ENCODE data around the gene SCYGR4. TPM values are rescaled to one million over a fixed set of nuclear protein-coding genes. Genes with fewer than 3 reads are reported as not detected.
"Not testable (repeated sequence)": the region's sequence is repeated elsewhere in the genome, so short reads cannot be mapped to it uniquely, and the experiment has no call there.

SCYGR4 gene
- total RNA-seq, 2 experiments from 2014 or later: not detected

DNA sequence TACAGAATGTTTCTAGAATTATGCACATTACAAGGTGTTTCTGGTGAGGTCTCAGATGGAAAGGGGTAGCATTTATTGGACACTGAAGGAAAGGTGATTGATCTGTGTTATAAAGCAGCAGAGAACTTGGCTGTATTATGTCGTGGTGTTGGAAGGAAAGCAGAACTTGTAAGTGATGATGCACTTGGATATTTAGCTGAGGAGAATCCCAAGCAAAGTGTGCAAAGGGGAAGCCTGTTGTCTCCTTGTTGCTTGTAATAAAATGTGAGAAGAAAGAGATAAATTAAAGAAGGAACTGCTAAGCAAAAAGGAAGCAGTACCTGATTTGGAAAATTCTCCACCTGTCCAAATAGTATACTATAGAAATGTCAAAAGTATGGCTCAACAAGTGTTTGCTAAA is 37.1 kb downstream of the SCYGR4 start:
- Mint-ChIP-seq H3K9me3 (ENCODE audit: insufficient read depth) (no peaks in the 10 kb centered on the region), H3K4me1 (ENCODE audit: low read depth) (no peaks in the 10 kb centered on the region), H3K27ac (no peak overlapping the region), H3K4me3 (no peak overlapping the region), H3K36me3 (ENCODE audit: low read depth) (no peaks in the 10 kb centered on the region), H3K27me3 (ENCODE audit: low read depth) (peaks cover 13% of the 10 kb centered on the region)
- ATAC-seq (no peak), DNase-seq (no peak)
- POLR2A ChIA-PET: no interaction called here
- CTCF ChIA-PET: interaction anchor here (1.5 kb wide), 1 partner anchor 16 kb away, joined by 3 read pairs; no protein-coding TSS in a partner anchor

DNA sequence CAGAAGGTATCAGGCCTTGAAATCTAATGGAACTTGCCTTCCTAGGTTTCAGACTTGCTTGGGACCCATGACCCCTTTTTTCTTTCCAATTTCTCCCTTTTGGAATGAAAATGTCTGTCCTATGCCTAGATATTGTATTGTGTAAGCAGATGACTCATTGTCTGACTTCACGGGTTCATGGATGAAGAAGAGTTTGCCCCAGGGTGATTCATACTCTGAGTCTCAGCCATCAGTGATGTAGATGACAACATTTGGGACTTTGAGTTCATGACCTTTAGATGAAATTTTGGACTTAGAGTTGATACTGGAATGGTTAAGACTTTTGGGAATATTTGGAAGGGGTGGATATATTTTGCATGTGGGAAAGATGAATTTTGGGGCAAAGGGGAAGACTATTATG is 38.2 kb downstream of the SCYGR4 start:
- Mint-ChIP-seq H3K36me3 (ENCODE audit: low read depth) (no peaks in the 10 kb centered on the region), H3K27me3 (ENCODE audit: low read depth) (peaks cover 13% of the 10 kb centered on the region), H3K4me3 (no peak overlapping the region), H3K9me3 (ENCODE audit: insufficient read depth) (no peaks in the 10 kb centered on the region), H3K4me1 (ENCODE audit: low read depth) (no peaks in the 10 kb centered on the region), H3K27ac (no peak overlapping the region)
- CTCF ChIA-PET: interaction anchor here (1.5 kb wide), 1 partner anchor 17 kb away, joined by 3 read pairs; no protein-coding TSS in a partner anchor
- no peak for ATAC-seq
- POLR2A ChIA-PET: no interaction called here
- DNase-seq: no peak

DNA sequence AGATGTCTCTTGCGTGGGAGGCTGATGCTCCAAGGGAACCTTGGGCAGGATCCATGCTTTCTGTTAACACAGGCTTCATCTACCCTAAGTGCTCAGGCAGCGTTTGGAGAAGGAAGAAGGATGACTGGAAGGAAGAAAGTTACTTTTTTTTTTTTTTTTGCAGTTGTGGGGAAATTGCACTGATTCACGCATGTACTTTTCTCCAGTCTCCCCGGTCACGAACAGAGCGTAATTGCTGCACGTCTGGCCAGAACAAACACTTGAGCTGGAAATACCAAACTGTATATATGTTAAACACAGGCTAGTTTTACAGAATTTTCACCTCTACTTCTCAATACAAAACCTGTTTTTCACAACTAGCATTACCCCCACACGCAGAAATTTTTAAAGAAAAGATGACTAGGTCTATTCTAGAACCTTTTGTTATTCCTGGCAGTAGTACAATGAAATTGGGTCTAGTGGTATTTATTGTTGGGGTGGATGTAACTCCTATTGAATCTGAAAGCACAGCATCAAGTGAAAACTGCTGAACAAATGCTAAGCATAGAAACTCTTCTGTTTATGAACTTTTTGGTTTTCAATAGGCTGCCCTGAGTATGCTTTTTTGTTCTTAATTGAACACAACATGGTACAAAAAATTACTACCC is 40.0 kb downstream of the SCYGR4 start:
- no peak for DNase-seq
- CTCF ChIA-PET: interaction anchor here (0.6 to 3.4 kb wide), 15 partner anchors 8 to 309 kb away, joined by 3 to 46 read pairs (median 5); no protein-coding TSS in a partner anchor
- H3K27ac Mint-ChIP-seq: no peak overlapping the region

DNA sequence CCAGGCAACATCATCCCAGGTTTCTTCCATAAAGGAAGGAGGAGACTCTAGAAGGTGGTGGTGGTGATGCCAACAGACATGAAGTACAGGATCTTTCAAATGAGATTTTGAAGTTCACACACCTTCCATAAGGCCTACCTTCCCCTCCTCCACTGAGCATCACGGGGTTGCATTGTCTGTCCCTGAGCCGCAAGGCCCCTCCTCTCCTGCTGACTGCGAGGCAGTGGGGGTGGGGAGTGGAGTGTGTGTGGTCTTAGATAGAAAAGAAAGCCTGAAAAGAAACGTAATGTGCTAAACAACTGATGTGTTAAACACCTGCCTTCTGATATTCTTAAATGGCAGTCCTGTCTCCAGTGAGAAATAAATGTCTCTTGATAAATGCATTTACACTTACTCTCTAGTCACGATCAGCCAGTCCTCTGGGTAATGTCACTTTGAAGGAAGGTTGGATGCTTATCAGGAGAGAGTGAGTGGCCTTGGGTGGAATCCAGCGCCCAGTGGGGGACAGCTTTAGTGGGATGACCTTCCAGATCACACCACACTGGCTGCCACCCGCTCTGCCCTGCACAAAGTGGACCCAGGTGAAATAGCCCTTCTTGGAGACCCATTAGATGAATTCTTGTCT is 43.8 kb downstream of the SCYGR4 start:
- no peak overlapping the region for H3K4me3 Mint-ChIP-seq
- H3K36me3 Mint-ChIP-seq (ENCODE audit: low read depth): no peaks in the 10 kb centered on the region
- no peak for DNase-seq
- H3K9me3 Mint-ChIP-seq (ENCODE audit: insufficient read depth): no peaks in the 10 kb centered on the region
- H3K4me1 Mint-ChIP-seq (ENCODE audit: low read depth): no peaks in the 10 kb centered on the region
- ChIA-PET CTCF (interaction anchor here (3.4 kb wide), 1 partner anchor 105 kb away, joined by 46 read pairs; no protein-coding TSS in a partner anchor), POLR2A (no interaction called here)
- no peak overlapping the region for H3K27ac Mint-ChIP-seq
- no peak for ATAC-seq
- H3K27me3 Mint-ChIP-seq (ENCODE audit: low read depth): no peaks in the 10 kb centered on the region

More for the DNA sequence above, 40.0 kb downstream of the SCYGR4 start:
- no peak for ATAC-seq
- no peaks in the 10 kb centered on the region for H3K4me1 Mint-ChIP-seq (ENCODE audit: low read depth)
- H3K36me3 Mint-ChIP-seq (ENCODE audit: low read depth): no peaks in the 10 kb centered on the region
- POLR2A ChIA-PET: no interaction called here
- H3K4me3 Mint-ChIP-seq: no peak overlapping the region
- no peaks in the 10 kb centered on the region for H3K9me3 Mint-ChIP-seq (ENCODE audit: insufficient read depth)
- peaks cover 9% of the 10 kb centered on the region for H3K27me3 Mint-ChIP-seq (ENCODE audit: low read depth)

DNA sequence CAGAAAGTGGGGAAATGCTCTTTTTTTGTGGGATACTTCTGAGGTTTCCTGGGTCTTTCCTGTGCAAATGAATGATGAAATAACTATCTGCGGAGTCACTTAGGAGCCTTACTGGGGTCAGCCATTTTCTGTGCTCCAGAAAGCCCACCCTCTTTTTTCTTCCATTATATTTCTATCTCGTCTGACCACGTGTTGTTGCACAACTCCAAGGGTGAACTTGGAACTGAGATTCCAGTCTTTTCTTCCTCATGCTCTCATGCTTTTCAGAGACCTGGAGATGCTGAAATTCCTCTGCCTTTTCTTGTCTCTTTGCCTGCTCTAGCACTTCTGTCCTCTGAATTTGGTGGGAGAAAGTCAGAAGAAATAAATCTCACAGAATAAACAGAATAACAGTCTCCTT is 44.5 kb downstream of the SCYGR4 start:
- no peaks in the 10 kb centered on the region for H3K4me1 Mint-ChIP-seq (ENCODE audit: low read depth)
- no peaks in the 10 kb centered on the region for H3K36me3 Mint-ChIP-seq (ENCODE audit: low read depth)
- ChIA-PET POLR2A (no interaction called here), CTCF (interaction anchor here (2.2 kb wide), 1 partner anchor 104 kb away, joined by 10 read pairs; no protein-coding TSS in a partner anchor)
- ATAC-seq: no peak
- no peak overlapping the region for H3K4me3 Mint-ChIP-seq
- DNase-seq: no peak
- no peak overlapping the region for H3K27ac Mint-ChIP-seq
- no peaks in the 10 kb centered on the region for H3K27me3 Mint-ChIP-seq (ENCODE audit: low read depth)
- H3K9me3 Mint-ChIP-seq (ENCODE audit: insufficient read depth): no peaks in the 10 kb centered on the region

DNA sequence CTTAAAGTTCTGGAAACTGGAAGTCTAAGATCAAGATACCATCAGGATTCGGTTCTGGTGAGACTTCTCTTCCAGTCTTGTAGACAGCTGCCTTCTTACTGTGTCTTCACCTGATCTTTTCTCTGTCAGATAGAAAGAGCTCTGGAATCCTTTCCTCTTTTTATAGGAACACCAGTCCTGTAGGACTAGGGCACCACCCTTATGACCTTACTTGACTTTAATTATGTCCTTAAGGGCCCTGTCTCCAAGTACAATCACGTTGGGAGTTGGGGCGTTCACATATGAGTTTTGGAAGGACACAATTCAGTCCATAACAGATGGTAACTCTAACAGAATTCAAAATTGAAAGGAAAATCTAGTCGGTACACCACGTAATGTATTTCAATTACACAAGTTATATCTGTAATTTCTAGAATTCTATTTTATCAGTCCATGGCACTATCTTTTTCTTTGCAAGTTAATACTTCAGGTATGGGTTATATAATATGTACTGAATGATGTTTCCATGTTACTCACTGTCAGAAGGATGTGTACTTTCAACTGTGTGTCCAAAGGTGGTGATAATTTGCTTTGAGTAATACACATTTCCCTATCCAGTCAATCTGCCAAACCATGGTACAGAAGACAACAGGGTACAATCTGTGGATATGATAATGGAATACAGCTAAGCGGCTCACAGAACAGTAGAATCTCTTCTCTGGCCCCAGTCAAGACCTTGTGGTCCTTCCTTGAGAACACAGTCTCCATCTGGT is 48.1 kb downstream of the SCYGR4 start:
- ChIA-PET CTCF (no interaction called here), POLR2A (no interaction called here)
- no peak for DNase-seq
- Mint-ChIP-seq H3K27me3 (ENCODE audit: low read depth) (no peaks in the 10 kb centered on the region), H3K27ac (no peak overlapping the region), H3K9me3 (ENCODE audit: insufficient read depth) (no peaks in the 10 kb centered on the region), H3K4me3 (no peak overlapping the region), H3K4me1 (ENCODE audit: low read depth) (no peaks in the 10 kb centered on the region), H3K36me3 (ENCODE audit: low read depth) (no peaks in the 10 kb centered on the region)
- ATAC-seq: no peak

DNA sequence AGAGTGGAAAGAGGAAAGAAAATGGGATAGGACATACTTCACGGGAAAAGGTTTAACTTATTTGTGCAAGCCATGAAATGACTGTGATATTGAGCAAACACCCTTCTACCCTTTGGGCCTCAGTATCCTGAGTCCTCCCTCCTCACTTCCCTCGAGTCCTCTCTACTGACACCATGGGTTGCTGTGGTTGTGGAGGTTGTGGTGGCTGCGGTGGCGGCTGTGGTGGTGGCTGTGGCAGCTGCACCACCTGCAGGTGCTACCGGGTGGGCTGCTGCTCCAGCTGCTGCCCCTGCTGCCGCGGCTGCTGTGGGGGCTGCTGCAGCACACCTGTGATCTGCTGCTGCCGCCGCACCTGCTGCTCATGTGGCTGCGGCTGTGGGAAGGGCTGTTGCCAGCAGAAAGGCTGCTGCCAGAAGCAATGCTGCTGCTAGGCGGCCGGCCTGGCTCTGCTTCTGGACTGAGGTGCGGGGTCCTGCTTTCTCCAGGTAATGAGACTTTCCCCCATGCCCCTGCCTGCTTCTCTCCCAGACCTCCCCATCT is 49.4 kb downstream of the SCYGR4 start, which contains the start of gene SCYGR5:
TSS of gene SCYGR5 (plus strand) at position 174 of the 540 bp plus-strand sequence. CDS start at position 174, 0 bp downstream.
- POLR2A ChIA-PET; CTCF ChIA-PET; H3K36me3 Mint-ChIP-seq (ENCODE audit: low read depth); H3K9me3 Mint-ChIP-seq (ENCODE audit: insufficient read depth); H3K4me1 Mint-ChIP-seq (ENCODE audit: low read depth); ATAC-seq; H3K4me3 Mint-ChIP-seq; H3K27ac Mint-ChIP-seq; DNase-seq; H3K27me3 Mint-ChIP-seq (ENCODE audit: low read depth): not testable (repeated sequence)

Other genes with a start within 250 kb of the SCYGR4 start
- not detected for gene TM4SF20, start 238.2 kb upstream of the SCYGR4 start, total RNA-seq
- gene SCYGR1, start 229.5 kb upstream of the SCYGR4 start, total RNA-seq: not detected
- gene AGFG1, start 145.3 kb upstream of the SCYGR4 start, total RNA-seq: 10 to 100 TPM; 65.6 to 71.2 TPM
- gene SCYGR2, start 18.6 kb upstream of the SCYGR4 start, total RNA-seq: not detected
- not detected for gene SCYGR3, start 2.7 kb upstream of the SCYGR4 start, total RNA-seq
- gene SCYGR5, start 49.3 kb downstream of the SCYGR4 start, total RNA-seq: not detected
- gene SLC19A3, start 100.5 kb downstream of the SCYGR4 start, total RNA-seq: not detected
- not detected for gene SCYGR6, start 107.3 kb downstream of the SCYGR4 start, total RNA-seq
- gene SCYGR7, start 110.8 kb downstream of the SCYGR4 start, total RNA-seq: not detected
- gene SCYGR8, start 128.4 kb downstream of the SCYGR4 start, total RNA-seq: not detected
- not detected for gene CCL20, start 196.3 kb downstream of the SCYGR4 start, total RNA-seq